ENCODE results near the gene PDE9A.

- TF ChIP-seq CTCF (IDR thresholded peaks at IDR 0.05; ENCODE audit: poor library complexity) = no peak
- no peak for TF ChIP-seq EZH2 (IDR thresholded peaks at IDR 0.05; ENCODE audit: borderline replicate concordance)
Measured at GRCh38 chr21:42671778-42672593, 18.6 kb downstream of the PDE9A start.
